H9 (cell line): ENCODE results near the gene ENO3. TPM values are rescaled to one million over a fixed set of nuclear protein-coding genes. Genes with fewer than 3 reads are reported as not detected.

Experiments used
- DNase-seq: peaks from one replicate; pipeline ENCODE4 v3.0.0-alpha.2; 2017
- H2AFZ ChIP-seq: one replicate; pipeline ENCODE4 v1.6.1; 2013; ENCODE audit warnings: mild to moderate bottlenecking, low read length, control low read depth, moderate library complexity
- H2AK5ac ChIP-seq: 2 replicates; pipeline ENCODE4 v1.6.1; 2013; ENCODE audit warnings: low read length, control low read depth, mixed read lengths; ENCODE audit not compliant: insufficient read length
- H2BK120ac ChIP-seq: one replicate; pipeline ENCODE4 v1.6.1; 2013; ENCODE audit warnings: low read depth, mild to moderate bottlenecking, low read length, control low read depth, inconsistent platforms; ENCODE audit not compliant: poor library complexity, severe bottlenecking
- H2BK12ac ChIP-seq: 2 replicates; pipeline ENCODE4 v1.6.1; 2013; ENCODE audit warnings: low read length, control low read depth, mixed read lengths, low read depth; ENCODE audit not compliant: insufficient read length
- H2BK15ac ChIP-seq: 2 replicates; pipeline ENCODE4 v1.6.1; 2013; ENCODE audit warnings: low read depth, low read length, control low read depth
- H2BK20ac ChIP-seq: one replicate; pipeline ENCODE4 v1.6.1; 2013; ENCODE audit warnings: low read depth, mild to moderate bottlenecking, low read length, control low read depth, inconsistent platforms; ENCODE audit not compliant: poor library complexity, severe bottlenecking
- H2BK5ac ChIP-seq: 2 replicates; pipeline ENCODE4 v1.6.1; 2013; ENCODE audit warnings: low read length, control low read depth, mixed read lengths; ENCODE audit not compliant: insufficient read length
- H3K14ac ChIP-seq: 2 replicates; pipeline ENCODE4 v1.6.1; 2013; ENCODE audit warnings: low read length, control low read depth; ENCODE audit not compliant: insufficient read depth
- H3K18ac ChIP-seq: 2 replicates; pipeline ENCODE4 v1.6.1; 2013; ENCODE audit warnings: low read depth, mild to moderate bottlenecking, mixed read lengths, low read length, control low read depth; ENCODE audit not compliant: insufficient read length
- H3K23ac ChIP-seq: 2 replicates; pipeline ENCODE4 v1.6.1; 2013; ENCODE audit warnings: low read length, control low read depth, mixed read lengths, low read depth; ENCODE audit not compliant: insufficient read length
- H3K23me2 ChIP-seq: 2 replicates; pipeline ENCODE4 v1.6.1; 2013; ENCODE audit warnings: low read depth, mild to moderate bottlenecking, mixed read lengths, low read length, control low read depth; ENCODE audit not compliant: insufficient read length, poor library complexity, severe bottlenecking
- H3K27ac ChIP-seq: 2 replicates; pipeline ENCODE4 v1.5.1; 2013; ENCODE audit warnings: low read length, control low read depth, mixed read lengths, low read depth; ENCODE audit not compliant: insufficient read length
- H3K27me3 ChIP-seq: 2 replicates; pipeline ENCODE4 v1.6.1; 2013; ENCODE audit warnings: low read length, control low read depth, inconsistent platforms; ENCODE audit not compliant: insufficient read depth
- H3K4ac ChIP-seq: 2 replicates; pipeline ENCODE4 v1.6.1; 2013; ENCODE audit warnings: low read depth, mild to moderate bottlenecking, control low read depth, inconsistent platforms, low read length, moderate library complexity
- H3K4me1 ChIP-seq: 2 replicates; pipeline ENCODE4 v1.6.1; 2013; ENCODE audit warnings: low read length, control low read depth, inconsistent platforms; ENCODE audit not compliant: insufficient read depth
- H3K4me2 ChIP-seq: 2 replicates; pipeline ENCODE4 v1.6.1; 2013; ENCODE audit warnings: low read length, control low read depth, mixed read lengths; ENCODE audit not compliant: insufficient read length, insufficient read depth
- H3K56ac ChIP-seq: 2 replicates; pipeline ENCODE4 v1.6.1; 2013; ENCODE audit warnings: low read depth, mild to moderate bottlenecking, mixed read lengths, low read length, control low read depth; ENCODE audit not compliant: insufficient read length
- H3K79me1 ChIP-seq: 2 replicates; pipeline ENCODE4 v1.6.1; 2013; ENCODE audit warnings: low read depth, mild to moderate bottlenecking, moderate library complexity, low read length, control low read depth, inconsistent platforms; ENCODE audit not compliant: insufficient read depth, poor library complexity, severe bottlenecking
- H3K79me2 ChIP-seq: 2 replicates; pipeline ENCODE4 v1.6.1; 2013; ENCODE audit warnings: low read length, control low read depth, inconsistent platforms; ENCODE audit not compliant: insufficient read depth
- H3K9ac ChIP-seq: 2 replicates; pipeline ENCODE4 v1.6.1; 2013; ENCODE audit warnings: low read length, control low read depth, mixed read lengths; ENCODE audit not compliant: insufficient read length; ENCODE audit errors: extremely low read depth
- H3K9me3 ChIP-seq: one replicate; pipeline ENCODE4 v1.6.1; 2013; ENCODE audit warnings: low read depth, low read length, inconsistent platforms; ENCODE audit not compliant: control insufficient read depth
- H3T11ph ChIP-seq: one replicate; pipeline ENCODE4 v1.6.1; 2013; ENCODE audit warnings: mild to moderate bottlenecking, low read length, control low read depth, inconsistent platforms
- H4K20me1 ChIP-seq: one replicate; pipeline ENCODE4 v1.6.1; 2013; ENCODE audit not compliant: control insufficient read depth, insufficient read length, insufficient read depth
- H4K5ac ChIP-seq: 2 replicates; pipeline ENCODE4 v1.6.1; 2013; ENCODE audit warnings: low read depth, mild to moderate bottlenecking, mixed read lengths, low read length, control low read depth; ENCODE audit not compliant: insufficient read length
- H4K8ac ChIP-seq: replicated peaks from 2 replicates; pipeline ENCODE4 v1.6.1; 2013; ENCODE audit warnings: low read length, control low read depth, mixed read lengths, low read depth; ENCODE audit not compliant: insufficient read length
- H4K91ac ChIP-seq: 2 replicates; pipeline ENCODE4 v1.6.1; 2013; ENCODE audit warnings: low read depth, mild to moderate bottlenecking, moderate library complexity, mixed read lengths, low read length, control low read depth; ENCODE audit not compliant: insufficient read length
- H3K27ac Mint-ChIP-seq, 3 experiments: 2 replicates in 2 of 3; 3 replicates in 1 of 3; pipeline ENCODE4 v1.8.0; 2020 to 2021; ENCODE audit warnings: mixed read lengths in 3 of 3, mild to moderate bottlenecking in 1 of 3, moderate library complexity in 1 of 3
- H3K27me3 Mint-ChIP-seq: 2 replicates; pipeline ENCODE4 v1.8.0; 2021; ENCODE audit warnings: low read depth, mild to moderate bottlenecking, moderate library complexity, mixed read lengths
- H3K36me3 Mint-ChIP-seq, 3 experiments: 2 replicates in 2 of 3; 3 replicates in 1 of 3; pipeline ENCODE4 v1.8.0; 2020 to 2021; ENCODE audit warnings: low read depth in 3 of 3, mixed read lengths in 3 of 3; ENCODE audit not compliant: insufficient read depth in 1 of 3
- H3K4me1 Mint-ChIP-seq, 2 experiments: 2 replicates each; pipeline ENCODE4 v1.8.0; 2020; ENCODE audit warnings: mixed read lengths in 2 of 2
- H3K4me3 Mint-ChIP-seq, 2 experiments: 2 replicates in 1 of 2; 3 replicates in 1 of 2; pipeline ENCODE4 v1.8.0; 2020 to 2021; ENCODE audit warnings: mild to moderate bottlenecking in 2 of 2, mixed read lengths in 2 of 2, moderate library complexity in 1 of 2
- H3K9me3 Mint-ChIP-seq, 2 experiments: 2 replicates in 1 of 2; 3 replicates in 1 of 2; pipeline ENCODE4 v1.8.0; 2020; ENCODE audit warnings: mild to moderate bottlenecking in 2 of 2, mixed read lengths in 2 of 2, moderate library complexity in 1 of 2
- WGBS: extraction: QIAGEN DNeasy Blood & Tissue Kit; methylation state at CpG from one replicate; pipeline ENCODE4 v1.1.7; 2013; ENCODE audit warnings: missing lambda C conversion rate, low lambda C conversion rate, mixed read lengths; ENCODE audit not compliant: insufficient read length; ENCODE audit errors: extremely low coverage; 5-methylcytosine and 5-hydroxymethylcytosine counted together
- total RNA-seq: library from RNA; stranded (reverse); gene quantifications from 2 replicates; pipeline ENCODE4 v1.2.1, GENCODE V29; 2021
- TF ChIP-seq, protein P1 (sequence below): fragments of 200-600 bp; sonication (generic); conservative IDR thresholded peaks from 3 replicates; pipeline ENCODE4 v1.8.0; 2021; ENCODE audit warnings: antibody characterized with exemption, mild to moderate bottlenecking

Gene ENO3
- total RNA-seq, 1 experiment from 2014 or later, result 25.4 TPM

DNA sequence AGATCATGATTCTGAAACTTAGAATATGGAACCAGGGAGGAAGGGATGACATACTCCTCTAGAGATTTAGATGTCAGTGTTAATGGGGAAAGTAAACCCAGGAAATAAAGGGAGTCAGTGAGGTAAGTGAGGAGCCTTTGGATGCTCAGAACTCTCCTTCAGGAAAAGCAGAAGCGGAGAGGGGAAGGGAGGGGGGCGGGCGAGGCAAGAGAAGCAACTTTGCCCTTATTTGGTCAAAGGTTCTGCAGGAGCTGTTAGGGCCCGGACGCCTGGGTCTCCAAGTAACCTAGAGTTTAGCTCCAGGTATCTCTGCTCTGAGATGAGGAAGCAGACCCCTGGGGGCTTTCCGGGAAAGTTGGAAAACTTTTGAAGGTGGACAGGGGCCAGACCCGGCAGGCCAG lies 3.9 kb upstream of the ENO3 start:
- Histone ChIP-seq H3K27ac (no peak overlapping the region), H2BK15ac (no peak overlapping the region), H4K91ac (no peak overlapping the region), H3K23me2 (peaks cover 23% of the 10 kb centered on the region), H3K18ac (no peak overlapping the region), H3K56ac (no peak overlapping the region), H4K5ac (no peak overlapping the region), H2AK5ac (no peak overlapping the region), H3K4ac (no peak overlapping the region; the same call in 1 of the 2 replicates), H3T11ph (no peak overlapping the region), H3K79me2 (peaks cover 13% of the 10 kb centered on the region; the same call in 1 of the 2 replicates), H3K4me2 (peak overlapping the region; percentile 72), H2AFZ (no peak overlapping the region), H2BK5ac (no peak overlapping the region), H2BK20ac (no peak overlapping the region), H2BK120ac (no peak overlapping the region), H3K4me1 (peaks cover 4% of the 10 kb centered on the region; the same call in 1 of the 2 replicates), H3K14ac (0 out of 2 replicates have a peak overlapping the region, but pooled peaks have one; percentile 31), H3K9ac (peak overlapping the region; percentile 42), H3K27me3 (no peaks in the 10 kb centered on the region), H2BK12ac (no peak overlapping the region), H3K79me1 (peaks cover 4% of the 10 kb centered on the region), H4K20me1 (no peaks in the 10 kb centered on the region), H3K23ac (no peak overlapping the region), H4K8ac (no peak overlapping the region), H3K9me3 (no peaks in the 10 kb centered on the region)
- Mint-ChIP-seq H3K27ac (peak overlapping the region; percentile 32 to 92 (median 78); a peak in 6 of 7 replicates), H3K36me3 (peaks cover 27 to 55% (median 46%) of the 10 kb centered on the region in 3 experiments), H3K4me3 (peak overlapping the region; percentile 95 to 100), H3K27me3 (peaks cover 5% of the 10 kb centered on the region), H3K4me1 (peaks cover 37 to 38% of the 10 kb centered on the region in 2 experiments), H3K9me3 (peaks cover 0 to 2% of the 10 kb centered on the region in 2 experiments; a peak in 2 of 5 replicates)
- WGBS, result no CpG with 5 or more reads among the region's 7 CpGs
- TF ChIP-seq, protein P1, sequence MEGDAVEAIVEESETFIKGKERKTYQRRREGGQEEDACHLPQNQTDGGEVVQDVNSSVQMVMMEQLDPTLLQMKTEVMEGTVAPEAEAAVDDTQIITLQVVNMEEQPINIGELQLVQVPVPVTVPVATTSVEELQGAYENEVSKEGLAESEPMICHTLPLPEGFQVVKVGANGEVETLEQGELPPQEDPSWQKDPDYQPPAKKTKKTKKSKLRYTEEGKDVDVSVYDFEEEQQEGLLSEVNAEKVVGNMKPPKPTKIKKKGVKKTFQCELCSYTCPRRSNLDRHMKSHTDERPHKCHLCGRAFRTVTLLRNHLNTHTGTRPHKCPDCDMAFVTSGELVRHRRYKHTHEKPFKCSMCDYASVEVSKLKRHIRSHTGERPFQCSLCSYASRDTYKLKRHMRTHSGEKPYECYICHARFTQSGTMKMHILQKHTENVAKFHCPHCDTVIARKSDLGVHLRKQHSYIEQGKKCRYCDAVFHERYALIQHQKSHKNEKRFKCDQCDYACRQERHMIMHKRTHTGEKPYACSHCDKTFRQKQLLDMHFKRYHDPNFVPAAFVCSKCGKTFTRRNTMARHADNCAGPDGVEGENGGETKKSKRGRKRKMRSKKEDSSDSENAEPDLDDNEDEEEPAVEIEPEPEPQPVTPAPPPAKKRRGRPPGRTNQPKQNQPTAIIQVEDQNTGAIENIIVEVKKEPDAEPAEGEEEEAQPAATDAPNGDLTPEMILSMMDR, result no peak
- DNase-seq, result no peak
